Loucy (cell line): ENCODE data around the gene OR4D1.

Experiments used
- EZH2phosphoT487 ChIP-seq: fragments of 200-600 bp; IDR thresholded peaks from 2 replicates; pipeline ENCODE4 v1.6.1; 2018; ENCODE audit warnings: antibody characterized with exemption, mild to moderate bottlenecking, moderate library complexity, borderline replicate concordance
- TF ChIP-seq, protein P1 (sequence below): fragments of 200-600 bp; sonication (generic); conservative IDR thresholded peaks from 2 replicates; pipeline ENCODE4 v1.5.1; 2014; ENCODE audit warnings: mild to moderate bottlenecking, antibody characterized with exemption, low read length

DNA sequence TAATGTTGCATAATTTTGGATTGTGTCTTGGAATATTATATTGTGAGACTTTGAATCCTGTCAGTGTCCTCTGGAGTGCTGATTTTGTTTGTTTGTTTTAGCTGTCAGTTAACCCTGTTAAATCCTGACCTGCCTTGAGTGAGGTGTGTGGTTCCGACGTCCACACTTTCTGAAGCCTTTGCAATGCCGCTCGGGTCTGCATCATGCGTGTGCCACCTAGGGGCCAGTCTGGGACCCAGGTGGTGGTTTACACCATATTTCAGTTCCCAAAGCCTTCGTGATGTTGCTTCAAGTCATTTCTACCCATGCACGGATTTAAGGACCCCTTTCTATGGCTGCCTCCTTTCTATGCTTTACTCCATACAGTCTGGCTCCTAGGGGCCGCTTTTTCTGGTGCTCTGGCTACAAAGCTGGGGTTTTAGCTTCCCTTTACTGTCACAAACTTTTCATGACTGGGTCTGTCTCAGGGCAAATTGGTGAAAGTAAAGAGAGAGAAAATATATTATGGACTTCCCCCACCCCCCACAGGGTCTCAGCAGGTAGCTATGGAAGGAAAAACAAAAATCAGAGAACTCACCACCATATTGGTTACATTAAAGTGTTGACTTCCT, 11.4 kb upstream of the OR4D1 start:
- TF ChIP-seq, protein P1, sequence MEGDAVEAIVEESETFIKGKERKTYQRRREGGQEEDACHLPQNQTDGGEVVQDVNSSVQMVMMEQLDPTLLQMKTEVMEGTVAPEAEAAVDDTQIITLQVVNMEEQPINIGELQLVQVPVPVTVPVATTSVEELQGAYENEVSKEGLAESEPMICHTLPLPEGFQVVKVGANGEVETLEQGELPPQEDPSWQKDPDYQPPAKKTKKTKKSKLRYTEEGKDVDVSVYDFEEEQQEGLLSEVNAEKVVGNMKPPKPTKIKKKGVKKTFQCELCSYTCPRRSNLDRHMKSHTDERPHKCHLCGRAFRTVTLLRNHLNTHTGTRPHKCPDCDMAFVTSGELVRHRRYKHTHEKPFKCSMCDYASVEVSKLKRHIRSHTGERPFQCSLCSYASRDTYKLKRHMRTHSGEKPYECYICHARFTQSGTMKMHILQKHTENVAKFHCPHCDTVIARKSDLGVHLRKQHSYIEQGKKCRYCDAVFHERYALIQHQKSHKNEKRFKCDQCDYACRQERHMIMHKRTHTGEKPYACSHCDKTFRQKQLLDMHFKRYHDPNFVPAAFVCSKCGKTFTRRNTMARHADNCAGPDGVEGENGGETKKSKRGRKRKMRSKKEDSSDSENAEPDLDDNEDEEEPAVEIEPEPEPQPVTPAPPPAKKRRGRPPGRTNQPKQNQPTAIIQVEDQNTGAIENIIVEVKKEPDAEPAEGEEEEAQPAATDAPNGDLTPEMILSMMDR: peak; percentile 31; the same call in 1 of the 2 replicates
- TF ChIP-seq EZH2phosphoT487: no peak
